HT-29 (cell line): ENCODE measurements around the gene MAVS. TPM values are rescaled to one million over a fixed set of nuclear protein-coding genes. Genes with fewer than 3 reads are reported as not detected.
"Not testable (repeated sequence)": the region's sequence is repeated elsewhere in the genome, so short reads cannot be mapped to it uniquely, and the experiment has no call there.

ENCODE experiments used
- DNase-seq: peaks from one replicate; pipeline ENCODE4 v3.0.0-alpha.2; 2015; ENCODE audit warnings: low spot score
- small RNA-seq: library from RNA; depleted of rRNA; stranded (forward); fragments of <200 nt; gene quantifications from one replicate; pipeline ENCODE3, GENCODE V24; 2014
- total RNA-seq: library from RNA; depleted of rRNA; stranded (reverse); fragments of >200 nt; shearing (Covaris generic); gene quantifications from 2 replicates; pipeline ENCODE4 v1.2.3, GENCODE V29; 2014; rRNA removed

The MAVS gene
- total RNA-seq, 1 experiment from 2014 or later = 27.3 TPM

DNA sequence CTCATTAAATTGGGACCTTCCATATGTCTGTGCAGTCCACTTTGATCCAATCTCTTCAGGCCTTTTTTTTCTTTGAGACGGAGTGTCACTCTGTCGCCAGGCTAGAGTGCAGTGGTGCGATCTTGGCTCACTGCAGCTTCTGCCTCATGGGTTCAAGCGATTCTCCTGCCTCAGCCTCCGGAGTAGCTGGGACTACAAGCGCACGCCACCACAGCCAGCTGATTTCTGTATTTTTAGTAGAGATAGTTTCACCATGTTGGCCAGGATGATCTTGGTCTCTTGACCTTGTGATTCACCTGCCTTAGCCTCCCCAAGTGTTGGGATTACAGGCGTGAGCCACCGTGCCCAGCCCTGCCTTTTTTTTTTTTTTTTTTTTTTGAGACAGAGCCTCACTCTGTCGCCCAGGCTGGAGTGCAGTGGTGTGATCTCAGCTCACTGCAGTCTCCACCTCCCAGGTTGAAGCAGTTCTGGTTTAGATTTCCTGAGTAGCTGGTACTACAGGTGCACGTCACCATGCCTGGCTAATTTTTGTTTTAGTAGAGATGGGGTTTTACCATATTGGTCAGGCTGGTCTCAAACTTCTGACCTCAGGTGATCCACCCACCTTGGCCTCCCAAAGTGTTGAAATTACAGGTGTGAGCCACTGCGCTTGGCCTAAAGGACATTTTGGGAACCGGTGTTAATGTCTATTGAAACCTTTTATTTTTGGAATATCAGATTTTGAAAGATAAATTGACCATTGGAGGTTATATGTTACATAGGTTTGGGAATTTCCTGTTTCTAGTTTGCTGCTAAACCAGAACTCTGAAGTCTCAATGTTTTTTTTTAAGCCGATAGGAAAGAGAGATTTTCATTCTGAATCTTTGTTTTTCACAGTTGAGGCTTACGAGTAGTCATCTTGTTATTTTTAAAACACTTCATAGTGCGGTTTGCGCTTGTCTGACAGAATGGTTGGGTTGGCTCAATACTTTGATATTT, 60.4 kb downstream of the MAVS start:
- not testable (repeated sequence) for DNase-seq

GRCh38 chr20:3908667-3909066, 62.0 kb downstream of the MAVS start:
- no peak for DNase-seq

DNA sequence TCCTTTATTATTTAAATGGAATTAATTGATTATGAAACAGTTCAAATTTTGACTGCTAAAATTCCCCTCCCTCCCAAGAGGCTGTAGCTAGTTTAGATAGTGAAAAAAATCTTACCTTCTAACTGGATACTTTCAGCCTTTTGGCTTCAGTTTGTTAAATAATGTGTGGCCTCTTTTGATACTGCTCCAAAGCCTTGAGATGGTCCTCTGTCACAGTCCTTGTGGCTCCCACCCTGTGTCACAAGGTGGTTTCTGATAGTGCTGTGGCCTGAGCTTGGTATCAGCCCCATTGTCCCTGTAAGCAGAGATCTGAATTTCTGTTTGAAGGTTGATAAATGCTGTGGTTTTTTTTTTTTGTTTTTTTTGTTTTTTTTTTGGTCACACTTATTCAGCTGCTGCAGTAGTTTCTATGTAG, 63.3 kb downstream of the MAVS start:
- DNase-seq = no peak

DNA sequence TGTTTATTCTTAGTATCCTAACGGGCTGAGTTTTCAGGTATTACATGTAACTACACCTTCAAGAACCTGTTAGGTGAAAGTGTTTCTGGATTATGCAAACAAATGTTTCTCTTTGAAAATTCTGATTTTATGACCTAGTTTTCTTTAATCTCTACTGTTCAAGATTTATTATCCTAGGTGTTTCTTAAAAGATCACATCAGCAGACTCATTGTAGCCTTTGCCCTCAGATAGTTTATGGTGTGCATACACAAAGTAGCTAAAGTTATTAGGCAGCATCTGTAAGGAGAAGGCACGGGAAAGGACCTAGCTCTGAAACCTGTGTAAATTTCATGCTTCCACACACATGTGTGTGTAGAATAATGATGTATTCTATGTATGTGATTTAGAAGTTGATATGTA, 64.2 kb downstream of the MAVS start:
- DNase-seq = no peak

DNA sequence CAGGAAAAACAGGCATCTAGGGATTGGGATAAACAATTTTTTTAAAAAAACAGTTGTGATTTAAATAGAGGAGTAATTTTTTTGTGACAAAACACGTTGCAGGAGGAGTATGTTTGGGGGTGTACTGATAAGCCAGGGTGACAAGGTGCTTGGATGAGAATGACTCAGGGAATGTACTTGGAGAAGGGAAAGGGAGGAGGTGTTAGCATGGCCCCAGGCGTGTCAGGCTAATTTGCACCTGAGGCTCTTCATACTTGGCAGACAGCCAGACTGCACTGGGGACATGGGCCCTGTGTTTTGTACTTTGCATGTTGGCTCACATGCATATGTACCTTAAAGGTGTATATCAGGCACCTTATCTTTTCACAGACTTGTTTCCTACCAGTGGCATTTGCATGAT, 65.3 kb downstream of the MAVS start:
- no peak for DNase-seq

- no peak for DNase-seq
Measured at GRCh38 chr20:3914446-3914845, 67.8 kb downstream of the MAVS start.

DNA sequence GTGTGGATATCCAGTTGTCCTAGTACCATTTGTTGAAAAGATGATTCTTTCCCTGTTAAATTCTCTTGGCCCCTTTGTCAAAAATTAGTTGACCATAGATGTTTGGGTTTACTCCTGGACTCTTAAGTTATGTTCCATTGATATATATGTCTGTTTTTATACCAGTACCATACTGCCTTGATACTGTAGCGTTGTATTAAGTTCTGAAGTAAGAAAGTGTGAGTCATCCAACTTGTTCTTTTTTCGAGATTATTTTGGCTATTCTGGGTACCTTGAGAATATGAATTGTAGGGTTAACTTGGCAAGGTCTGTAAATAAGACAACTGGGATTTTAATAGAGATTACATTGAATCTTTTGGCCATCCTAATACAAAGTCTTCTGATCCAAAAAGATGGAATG, 69.1 kb downstream of the MAVS start:
- no peak for DNase-seq

- no peak for DNase-seq
Measured at GRCh38 chr20:3916364-3916763, 69.7 kb downstream of the MAVS start.

- no peak for DNase-seq
Measured at GRCh38 chr20:3919352-3919751, 72.7 kb downstream of the MAVS start.

GRCh38 chr20:3922223-3922982, 75.8 kb downstream of the MAVS start:
- no peak for DNase-seq

DNA sequence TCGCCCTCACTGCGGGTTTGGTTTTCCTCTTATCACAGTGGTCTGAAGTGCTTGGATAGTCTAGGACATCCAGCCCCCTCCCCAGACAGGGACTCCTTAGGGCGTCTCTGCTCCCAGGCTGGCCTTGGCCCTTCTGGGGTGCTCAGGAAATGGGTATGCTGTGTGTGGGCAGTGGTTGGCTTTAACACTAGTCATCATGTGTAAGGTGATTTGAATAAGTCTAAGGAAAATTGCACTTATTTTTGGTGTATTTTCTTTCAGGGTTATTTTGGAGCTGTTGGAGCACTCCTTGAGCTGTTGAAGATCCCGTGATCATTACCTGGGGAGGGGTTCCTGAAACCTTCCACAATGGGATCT, 76.3 kb downstream of the MAVS start:
- no peak for DNase-seq

DNA sequence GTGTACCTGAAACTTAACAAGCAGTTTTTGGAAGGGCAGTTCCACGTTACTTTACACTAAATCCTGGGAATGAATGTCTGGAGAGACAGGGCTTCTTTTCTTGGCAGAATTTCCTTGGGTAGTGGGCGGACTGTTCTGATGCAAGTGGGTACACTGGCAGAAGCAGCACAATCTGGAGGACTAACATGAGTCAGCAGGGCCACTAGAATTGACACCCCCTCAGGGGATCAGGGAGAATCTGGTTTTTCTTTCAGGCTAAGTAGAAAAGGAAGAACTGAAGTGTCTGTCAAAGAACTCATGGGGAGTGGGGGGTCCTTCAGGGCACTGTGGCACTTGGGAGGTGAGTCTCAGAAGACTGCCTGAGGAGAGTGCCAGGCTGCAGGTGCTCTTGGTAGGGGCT, 77.2 kb downstream of the MAVS start:
- DNase-seq = no peak

GRCh38 chr20:3924304-3925112, 77.9 kb downstream of the MAVS start:
- no peak for DNase-seq

- no peak for DNase-seq
Measured at GRCh38 chr20:3925113-3925695, 78.6 kb downstream of the MAVS start.

Small RNA genes lying within 50 kb of the gene (small RNA-seq; reads per million reads assigned to genes)
- 0.57 reads per million for gene MIR103A2

Other genes starting within 250 kb of the MAVS start
- not detected in 2 replicates for gene GFRA4, start 183.4 kb upstream of the MAVS start, total RNA-seq
- not detected in 2 replicates for gene ADAM33, start 164.8 kb upstream of the MAVS start, total RNA-seq
- not detected in 2 replicates for gene SIGLEC1, start 134.2 kb upstream of the MAVS start, total RNA-seq
- gene HSPA12B, start 114.1 kb upstream of the MAVS start, total RNA-seq = not detected in 2 replicates
- gene ADISSP, start 79.1 kb upstream of the MAVS start, total RNA-seq = 137 TPM in 2 replicates
- 0.81 and 0.92 TPM in 2 replicates for gene SPEF1, start 65.4 kb upstream of the MAVS start, total RNA-seq
- 205 and 222 TPM in 2 replicates for gene CENPB, start 60.1 kb upstream of the MAVS start, total RNA-seq
- gene CDC25B, start 50.5 kb upstream of the MAVS start, total RNA-seq = 71.1 and 71.6 TPM in 2 replicates
- gene AP5S1, start 26.3 kb upstream of the MAVS start, total RNA-seq = 40.2 and 41.0 TPM in 2 replicates
- gene PANK2, start 42.6 kb downstream of the MAVS start, total RNA-seq = 34.6 and 39.1 TPM in 2 replicates
- 1.4 and 2.3 TPM in 2 replicates for gene RNF24, start 168.7 kb downstream of the MAVS start, total RNA-seq